Measurements from ENCODE around the gene MAP2K6.

DNA sequence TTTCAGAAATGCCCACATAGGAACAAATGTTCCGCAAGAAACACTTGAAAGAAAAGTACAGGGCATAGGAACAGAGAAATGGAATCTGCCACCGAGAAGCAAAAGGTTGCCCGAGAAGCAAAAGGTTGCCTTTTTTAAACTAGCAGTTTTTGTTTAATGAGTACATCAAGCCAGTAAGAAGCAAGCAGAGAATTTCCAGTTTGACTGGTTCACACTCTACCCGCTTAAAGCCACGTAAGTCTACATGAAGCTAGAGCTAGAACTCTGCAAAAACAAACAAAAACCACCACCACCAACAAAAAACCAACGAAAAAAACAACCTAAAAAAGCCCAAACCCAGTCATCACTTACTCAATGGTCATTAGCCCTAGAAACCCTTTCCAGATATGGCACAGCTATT lies 144.3 kb downstream of the MAP2K6 start:
- TF ChIP-seq, protein P1, sequence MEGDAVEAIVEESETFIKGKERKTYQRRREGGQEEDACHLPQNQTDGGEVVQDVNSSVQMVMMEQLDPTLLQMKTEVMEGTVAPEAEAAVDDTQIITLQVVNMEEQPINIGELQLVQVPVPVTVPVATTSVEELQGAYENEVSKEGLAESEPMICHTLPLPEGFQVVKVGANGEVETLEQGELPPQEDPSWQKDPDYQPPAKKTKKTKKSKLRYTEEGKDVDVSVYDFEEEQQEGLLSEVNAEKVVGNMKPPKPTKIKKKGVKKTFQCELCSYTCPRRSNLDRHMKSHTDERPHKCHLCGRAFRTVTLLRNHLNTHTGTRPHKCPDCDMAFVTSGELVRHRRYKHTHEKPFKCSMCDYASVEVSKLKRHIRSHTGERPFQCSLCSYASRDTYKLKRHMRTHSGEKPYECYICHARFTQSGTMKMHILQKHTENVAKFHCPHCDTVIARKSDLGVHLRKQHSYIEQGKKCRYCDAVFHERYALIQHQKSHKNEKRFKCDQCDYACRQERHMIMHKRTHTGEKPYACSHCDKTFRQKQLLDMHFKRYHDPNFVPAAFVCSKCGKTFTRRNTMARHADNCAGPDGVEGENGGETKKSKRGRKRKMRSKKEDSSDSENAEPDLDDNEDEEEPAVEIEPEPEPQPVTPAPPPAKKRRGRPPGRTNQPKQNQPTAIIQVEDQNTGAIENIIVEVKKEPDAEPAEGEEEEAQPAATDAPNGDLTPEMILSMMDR (IDR thresholded peaks at IDR 0.05; ENCODE audit: control extremely low read depth in 1 of 3, insufficient read depth in 1 of 3, low read depth in 1 of 3, low read length in 3 of 3), result no peak
- no peak for TF ChIP-seq JUND (IDR thresholded peaks at IDR 0.05; ENCODE audit: low read length)

Measured in H1 (cell line).